Mucosa of rectum (tissue), 2 donors: ENCODE measurements around the gene BFSP1.

Source experiments
- H3K27ac ChIP-seq, 2 donors: one replicate each; pipeline ENCODE4 v1.7.0; 2013; ENCODE audit warnings: inconsistent platforms in 2 of 2, low read depth in 2 of 2, low read length in 2 of 2
- H3K27me3 ChIP-seq, 2 donors: one replicate each; pipeline ENCODE4 v1.7.0; 2013; ENCODE audit warnings: low read length in 2 of 2; ENCODE audit not compliant: control insufficient read depth in 2 of 2, insufficient read depth in 2 of 2
- H3K36me3 ChIP-seq, 2 donors: one replicate each; pipeline ENCODE4 v1.7.0; 2013; ENCODE audit warnings: low read length in 2 of 2; ENCODE audit not compliant: control insufficient read depth in 2 of 2, insufficient read depth in 2 of 2
- H3K4me1 ChIP-seq, 2 donors: one replicate each; pipeline ENCODE4 v1.7.0; 2013; ENCODE audit warnings: low read length in 2 of 2, mild to moderate bottlenecking in 1 of 2; ENCODE audit not compliant: control insufficient read depth in 2 of 2, insufficient read depth in 2 of 2
- H3K4me3 ChIP-seq, 2 donors: one replicate each; pipeline ENCODE4 v1.7.0; 2013; ENCODE audit warnings: low read length in 2 of 2
- H3K9ac ChIP-seq, 2 donors: one replicate each; pipeline ENCODE4 v1.7.0; 2013; ENCODE audit warnings: low read length in 2 of 2, low read depth in 1 of 2, mild to moderate bottlenecking in 1 of 2
- H3K9me3 ChIP-seq, 2 donors: one replicate each; pipeline ENCODE4 v1.7.0; 2013; ENCODE audit warnings: low read length in 2 of 2; ENCODE audit not compliant: control insufficient read depth in 2 of 2
- donor health status: healthy.
- donor health status: Normal muscosa, but diverticular disease.

BFSP1 gene

GRCh38 chr20:17457079-17457478 lies 74.1 kb downstream of the BFSP1 start:
- Histone ChIP-seq H3K9ac (no peak overlapping the region), H3K27ac (no peak overlapping the region), H3K36me3 (no peaks in the 10 kb centered on the region)

DNA sequence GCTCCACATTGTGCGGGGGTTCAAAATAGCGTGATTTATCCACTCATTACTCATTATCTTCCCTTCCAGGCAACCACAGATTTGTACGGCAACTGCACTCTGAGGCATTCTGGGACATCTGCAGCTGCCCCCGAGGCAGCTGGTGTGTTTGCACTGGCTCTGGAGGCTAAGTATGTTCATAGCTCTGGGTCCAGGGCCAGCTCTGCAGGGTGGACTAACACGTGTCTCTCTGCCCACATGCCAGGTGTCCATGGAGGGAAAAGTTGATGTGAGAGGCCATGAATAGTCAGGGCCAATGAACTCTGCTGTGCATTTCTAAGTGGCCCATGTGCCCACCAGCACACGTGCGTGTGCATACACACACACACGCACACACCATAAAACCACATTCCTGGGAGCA lies 74.9 kb downstream of the BFSP1 start:
- H3K27me3 ChIP-seq = peaks cover 3 to 7% of the 10 kb centered on the region in 2 donors
- H3K4me1 ChIP-seq = no peaks in the 10 kb centered on the region
- H3K36me3 ChIP-seq = no peaks in the 10 kb centered on the region
- no peaks in the 10 kb centered on the region for H3K9me3 ChIP-seq
- H3K4me3 ChIP-seq = no peak overlapping the region
- H3K27ac ChIP-seq = no peak overlapping the region
- no peak overlapping the region for H3K9ac ChIP-seq

More at GRCh38 chr20:17457079-17457478, 74.1 kb downstream of the BFSP1 start:
- H3K9me3 ChIP-seq = no peaks in the 10 kb centered on the region
- H3K4me1 ChIP-seq = no peaks in the 10 kb centered on the region
- peaks cover 3 to 7% of the 10 kb centered on the region in 2 donors for H3K27me3 ChIP-seq
- H3K4me3 ChIP-seq = no peak overlapping the region

- H3K27ac ChIP-seq = no peak overlapping the region
- H3K4me3 ChIP-seq = no peak overlapping the region
- no peak overlapping the region for H3K9ac ChIP-seq
- H3K9me3 ChIP-seq = no peaks in the 10 kb centered on the region
- H3K4me1 ChIP-seq = no peaks in the 10 kb centered on the region
- peaks cover 3 to 7% of the 10 kb centered on the region in 2 donors for H3K27me3 ChIP-seq
- no peaks in the 10 kb centered on the region for H3K36me3 ChIP-seq
These were observed 77.6 kb downstream of the BFSP1 start for GRCh38 chr20:17453592-17453991.

GRCh38 chr20:17452441-17452840 lies 78.7 kb downstream of the BFSP1 start:
- Histone ChIP-seq H3K27ac (no peak overlapping the region), H3K27me3 (peaks cover 3 to 7% of the 10 kb centered on the region in 2 donors), H3K4me1 (no peaks in the 10 kb centered on the region)

DNA sequence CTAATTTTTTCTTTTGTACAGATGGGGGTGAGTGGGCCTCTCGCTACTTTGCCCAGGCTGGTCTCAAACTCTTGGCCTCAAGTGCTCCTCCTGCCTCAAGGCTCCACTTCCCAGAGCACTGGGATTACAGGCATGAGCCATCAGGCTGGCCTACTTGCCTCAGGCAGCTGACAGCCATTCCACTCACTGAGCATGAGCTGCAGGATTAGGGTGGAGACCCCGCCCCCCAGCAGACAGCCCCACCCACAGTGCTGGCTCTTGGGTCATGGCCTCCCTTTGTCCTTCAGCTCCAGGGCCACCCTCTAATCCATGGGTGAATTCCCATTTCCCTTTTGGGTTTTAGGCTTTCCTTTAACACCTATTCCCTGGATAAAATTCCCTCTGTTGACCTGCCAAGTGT lies 82.1 kb downstream of the BFSP1 start:
- Histone ChIP-seq H3K9me3 (no peaks in the 10 kb centered on the region), H3K27ac (no peak overlapping the region), H3K36me3 (no peaks in the 10 kb centered on the region), H3K27me3 (peaks cover 0 to 2% of the 10 kb centered on the region in 2 donors), H3K4me1 (no peaks in the 10 kb centered on the region), H3K9ac (no peak overlapping the region), H3K4me3 (no peak overlapping the region)

More at GRCh38 chr20:17452441-17452840, 78.7 kb downstream of the BFSP1 start:
- H3K9ac ChIP-seq = no peak overlapping the region
- no peaks in the 10 kb centered on the region for H3K9me3 ChIP-seq
- no peaks in the 10 kb centered on the region for H3K36me3 ChIP-seq
- H3K4me3 ChIP-seq = no peak overlapping the region

DNA sequence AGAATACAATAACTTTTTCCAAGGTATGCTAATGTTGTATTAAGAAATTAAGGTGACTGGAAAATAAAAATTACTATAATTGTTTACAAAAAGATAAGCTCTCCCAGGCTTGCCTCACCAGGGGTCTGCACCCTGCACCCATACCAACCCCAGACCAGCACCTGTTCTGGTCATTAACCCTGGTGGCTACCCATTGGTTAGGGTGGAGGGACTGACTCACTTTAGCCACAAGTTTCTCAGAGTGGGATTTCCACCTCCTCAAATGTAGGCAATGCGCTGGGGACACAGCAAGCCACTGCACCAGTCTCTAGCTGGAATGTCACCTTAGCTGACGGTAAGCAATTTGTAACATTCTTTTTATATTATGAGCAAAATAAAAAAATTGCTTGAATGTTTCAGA lies 83.1 kb downstream of the BFSP1 start:
- Histone ChIP-seq H3K9me3 (no peaks in the 10 kb centered on the region), H3K27me3 (peaks cover 0 to 2% of the 10 kb centered on the region in 2 donors), H3K36me3 (no peaks in the 10 kb centered on the region), H3K9ac (no peak overlapping the region), H3K4me3 (no peak overlapping the region), H3K4me1 (no peaks in the 10 kb centered on the region), H3K27ac (no peak overlapping the region)

DNA sequence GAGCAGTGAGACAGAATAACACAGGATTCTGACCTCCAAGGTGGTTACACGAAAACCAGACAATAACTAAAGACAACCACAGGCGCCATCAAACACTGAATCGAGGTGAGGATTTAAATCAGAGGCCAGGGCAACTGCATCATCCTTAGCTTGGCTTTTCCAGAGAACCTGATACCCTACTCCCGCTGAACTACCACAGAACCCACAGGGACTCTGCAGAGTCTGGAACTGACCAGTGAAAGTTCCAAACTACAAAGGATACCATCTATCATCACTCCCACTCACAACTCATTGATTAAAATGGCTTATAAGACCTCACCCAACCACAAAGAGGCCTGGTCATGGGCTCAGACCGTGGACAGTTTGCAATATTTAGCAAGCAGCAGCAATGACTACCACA lies 85.0 kb downstream of the BFSP1 start:
- no peak overlapping the region for H3K27ac ChIP-seq
- no peaks in the 10 kb centered on the region for H3K4me1 ChIP-seq

DNA sequence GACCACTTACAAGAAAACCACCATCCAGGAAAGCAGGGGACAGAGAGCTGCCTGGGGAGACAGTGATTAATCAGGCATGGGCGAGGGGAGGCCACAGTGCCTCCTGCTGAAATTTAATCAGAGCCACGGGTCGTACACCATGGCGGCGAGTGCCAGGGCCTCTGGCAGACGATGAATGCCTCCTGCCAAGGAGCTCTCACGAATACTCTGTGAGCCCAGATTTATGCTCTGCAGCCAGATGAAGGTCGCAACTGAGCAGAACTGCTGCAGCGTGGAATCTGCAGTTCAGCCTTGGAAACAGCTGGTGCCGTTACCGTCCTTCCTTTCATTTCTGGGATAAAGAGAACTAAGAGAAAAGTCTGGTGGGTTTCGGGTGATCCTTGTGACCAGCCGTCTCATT lies 85.6 kb downstream of the BFSP1 start:
- Histone ChIP-seq H3K27me3 (peaks cover 0 to 2% of the 10 kb centered on the region in 2 donors), H3K4me1 (no peaks in the 10 kb centered on the region), H3K27ac (no peak overlapping the region), H3K4me3 (no peak overlapping the region), H3K9me3 (no peaks in the 10 kb centered on the region), H3K36me3 (no peaks in the 10 kb centered on the region), H3K9ac (no peak overlapping the region)

More for the DNA sequence above, 85.0 kb downstream of the BFSP1 start:
- Histone ChIP-seq H3K9me3 (no peaks in the 10 kb centered on the region), H3K27me3 (peaks cover 0 to 2% of the 10 kb centered on the region in 2 donors), H3K9ac (no peak overlapping the region), H3K36me3 (no peaks in the 10 kb centered on the region), H3K4me3 (no peak overlapping the region)

DNA sequence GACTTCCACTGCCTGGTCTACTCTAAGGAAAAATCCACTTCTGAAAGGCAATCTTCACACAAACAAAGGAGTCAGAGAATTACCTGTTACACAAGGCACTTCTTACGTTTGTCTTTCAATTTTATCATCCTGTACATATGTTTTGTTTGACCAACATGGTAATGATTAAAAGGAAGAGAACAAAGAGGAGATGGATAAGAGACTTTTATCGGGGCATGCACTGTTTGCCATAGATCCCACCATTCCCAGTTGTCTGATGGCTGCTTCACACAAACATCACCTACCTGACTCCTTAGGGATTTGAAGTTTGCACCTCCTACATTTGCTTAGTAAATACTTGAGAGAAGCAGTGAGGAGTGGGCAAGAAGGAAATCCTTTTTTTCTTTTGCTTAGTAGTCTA lies 87.1 kb downstream of the BFSP1 start:
- Histone ChIP-seq H3K27me3 (peaks cover 0 to 2% of the 10 kb centered on the region in 2 donors), H3K4me3 (no peak overlapping the region), H3K9me3 (no peaks in the 10 kb centered on the region), H3K36me3 (no peaks in the 10 kb centered on the region), H3K27ac (no peak overlapping the region), H3K9ac (no peak overlapping the region), H3K4me1 (no peaks in the 10 kb centered on the region)
